ENCODE results near the gene AKT1.

DNA sequence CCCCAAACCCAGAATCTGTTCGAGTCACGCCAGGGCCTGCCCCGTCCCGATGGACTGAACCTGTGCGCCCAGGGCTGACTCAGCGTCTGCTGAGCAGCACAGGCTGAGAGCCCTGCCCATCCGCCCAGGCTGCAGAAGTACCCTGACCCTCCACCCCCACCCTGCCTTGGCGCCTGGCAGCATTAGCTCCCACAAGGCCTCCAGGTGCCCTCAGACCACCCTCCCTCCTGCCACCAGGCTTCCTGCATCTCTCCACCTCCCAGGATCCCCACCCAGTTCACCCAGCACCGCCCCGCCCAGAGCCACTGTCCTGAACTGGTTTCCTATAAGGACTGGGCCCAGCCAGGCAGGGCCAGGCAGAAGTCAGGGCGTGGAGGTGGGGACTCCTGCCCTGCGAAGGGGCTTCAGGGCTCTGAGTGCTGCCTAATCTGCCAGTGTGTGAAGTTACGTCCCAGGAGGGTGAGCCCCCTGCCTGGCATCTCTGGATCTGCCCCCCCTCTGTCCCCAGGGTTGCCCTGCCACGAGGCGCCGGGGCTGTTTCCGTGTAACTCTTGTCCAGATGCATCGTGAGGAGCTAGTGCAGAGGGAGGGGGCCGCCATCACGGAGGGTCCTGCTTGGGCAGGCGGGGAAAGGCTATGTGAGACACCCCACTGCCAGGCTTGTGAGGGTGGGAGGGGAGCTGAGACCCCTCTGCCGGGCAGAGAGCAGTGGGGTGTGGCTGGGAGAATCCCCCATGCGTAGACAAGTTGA, 62.4 kb downstream of the AKT1 start:
- TF ChIP-seq CTCF (IDR thresholded peaks at IDR 0.05) (no peak), POLR2A (IDR thresholded peaks at IDR 0.05) (no peak)
